Activated T-helper 17 cell treated with anti-CD3 and anti-CD28 coated beads, Interleukin-2, amount 50 U/mL, for 72 hours (primary cell): ENCODE results near the gene SKA2. TPM values are rescaled to one million over a fixed set of nuclear protein-coding genes. Genes with fewer than 3 reads are reported as not detected.
"Not testable (repeated sequence)": the region's sequence is repeated elsewhere in the genome, so short reads cannot be mapped to it uniquely, and the experiment has no call there.

Experiments
- ATAC-seq: fragments of 150-1000 bp; cut with Tn5 transposase; replicated peaks from 2 replicates; pipeline ENCODE4 v1.10.0; 2021; ENCODE audit warnings: mild to moderate bottlenecking, moderate library complexity
- H3K27ac Mint-ChIP-seq: one replicate; pipeline ENCODE4 v1.8.0; 2022; ENCODE audit warnings: mixed read lengths
- H3K27me3 Mint-ChIP-seq: one replicate; pipeline ENCODE4 v1.8.0; 2022; ENCODE audit warnings: mixed read lengths
- H3K36me3 Mint-ChIP-seq: one replicate; pipeline ENCODE4 v1.8.0; 2022; ENCODE audit warnings: low read depth, mild to moderate bottlenecking, mixed read lengths
- H3K4me1 Mint-ChIP-seq: one replicate; pipeline ENCODE4 v1.8.0; 2022; ENCODE audit warnings: mixed read lengths
- H3K4me3 Mint-ChIP-seq: one replicate; pipeline ENCODE4 v1.8.0; 2022; ENCODE audit warnings: mild to moderate bottlenecking, mixed read lengths
- H3K9me3 Mint-ChIP-seq: one replicate; pipeline ENCODE4 v1.8.0; 2022; ENCODE audit warnings: mixed read lengths
- total RNA-seq, 2 donors: library from RNA; stranded (reverse); gene quantifications; one replicate each; pipeline ENCODE4 v1.2.3, GENCODE V29; 2022

Gene SKA2
- total RNA-seq, 2 donors from 2014 or later = 58.3 to 83.9 TPM

DNA sequence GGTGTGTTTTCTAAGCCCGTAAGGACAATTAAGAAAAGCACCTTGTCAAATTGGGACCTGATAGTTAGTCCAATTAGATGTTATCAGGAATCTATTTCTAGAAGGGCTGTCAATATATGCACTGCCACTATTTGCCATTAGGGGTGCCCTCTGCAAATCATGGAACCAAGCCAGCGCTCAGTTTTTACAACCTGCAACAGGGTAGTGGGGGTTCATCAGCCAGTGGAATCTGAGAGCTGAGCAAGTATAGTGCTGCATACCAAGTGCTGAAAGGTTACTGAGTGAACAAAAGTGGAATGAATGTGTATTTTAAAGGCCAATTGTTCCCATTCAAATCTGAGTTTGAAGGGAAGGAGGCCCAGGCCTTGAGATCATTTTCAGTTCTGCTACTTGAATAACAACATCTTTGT lies 11.0 kb upstream of the SKA2 start:
- H3K27me3 Mint-ChIP-seq = no peaks in the 10 kb centered on the region
- peak; percentile 65 for ATAC-seq
- peaks cover 6% of the 10 kb centered on the region for H3K36me3 Mint-ChIP-seq
- no peaks in the 10 kb centered on the region for H3K9me3 Mint-ChIP-seq
- no peak overlapping the region for H3K27ac Mint-ChIP-seq
- H3K4me3 Mint-ChIP-seq = no peak overlapping the region
- peaks cover 4% of the 10 kb centered on the region for H3K4me1 Mint-ChIP-seq

DNA sequence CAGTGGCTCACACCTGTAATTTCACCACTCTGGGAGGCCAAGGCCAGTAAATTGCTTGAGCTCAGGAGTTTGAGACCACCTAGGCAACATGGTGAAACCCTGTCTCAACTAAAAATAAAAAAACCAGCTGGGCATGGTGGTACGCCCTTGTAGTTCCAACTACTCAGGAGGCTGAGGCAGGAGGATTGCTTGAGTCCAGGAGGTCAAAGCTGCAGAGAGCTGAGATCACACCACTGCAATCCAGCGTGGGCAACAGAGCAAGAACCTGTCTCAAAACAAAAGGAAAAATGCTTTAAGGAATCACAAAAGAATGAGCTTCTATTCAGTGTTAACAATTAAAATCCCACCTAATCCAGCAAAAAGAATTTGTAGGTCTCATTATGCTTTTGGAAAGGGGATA lies 6.5 kb upstream of the SKA2 start:
- ATAC-seq = no peak
- Mint-ChIP-seq H3K9me3 (no peaks in the 10 kb centered on the region), H3K4me1 (peaks cover 6% of the 10 kb centered on the region), H3K4me3 (no peak overlapping the region), H3K27me3 (no peaks in the 10 kb centered on the region), H3K36me3 (no peaks in the 10 kb centered on the region), H3K27ac (no peak overlapping the region)

DNA sequence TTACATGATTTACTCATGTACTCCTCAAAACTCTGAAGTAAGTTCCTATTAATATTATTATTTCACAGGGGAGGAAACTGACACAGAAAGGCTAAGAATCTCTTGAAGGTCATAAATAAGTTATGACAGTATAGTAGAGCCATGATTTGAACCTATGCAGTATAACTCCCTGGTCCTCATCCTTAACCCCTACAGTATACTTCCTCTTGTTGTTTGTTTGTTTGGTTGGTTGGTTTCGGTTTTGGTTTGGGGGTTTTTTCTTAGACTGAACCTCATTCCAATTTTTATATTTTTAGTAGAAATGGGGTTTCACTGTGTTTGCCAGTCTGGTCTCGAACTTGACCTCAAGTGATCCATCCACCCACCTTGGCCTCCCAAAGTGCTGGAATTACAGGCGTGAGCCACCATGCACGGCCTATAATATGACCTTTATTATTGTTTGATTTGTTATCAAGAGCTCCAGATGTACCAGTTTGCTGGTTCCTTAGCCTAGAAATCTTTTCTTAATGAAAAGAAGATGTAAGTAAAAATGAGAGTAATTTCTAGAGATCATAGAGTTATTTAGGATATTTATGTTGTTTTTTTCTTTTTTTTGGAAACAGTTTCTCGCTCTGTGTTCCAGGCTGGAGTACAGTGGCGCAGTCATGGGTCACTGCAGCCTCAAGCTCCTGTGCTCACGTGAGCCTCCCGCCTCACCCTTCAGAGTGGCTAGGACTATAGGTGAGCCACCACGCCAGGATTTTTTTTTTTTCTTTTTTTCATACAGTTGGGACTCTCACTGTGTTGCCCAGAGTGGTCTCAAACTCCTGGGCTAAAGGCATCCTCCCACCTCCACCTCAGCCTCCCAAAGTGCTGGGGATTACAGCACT lies 5.4 kb upstream of the SKA2 start:
- no peak for ATAC-seq
- peaks cover 6% of the 10 kb centered on the region for H3K4me1 Mint-ChIP-seq
- H3K4me3 Mint-ChIP-seq = peak overlapping the region; percentile 13
- H3K36me3 Mint-ChIP-seq = no peaks in the 10 kb centered on the region
- H3K27ac Mint-ChIP-seq = no peak overlapping the region
- H3K9me3 Mint-ChIP-seq = no peaks in the 10 kb centered on the region
- no peaks in the 10 kb centered on the region for H3K27me3 Mint-ChIP-seq

DNA sequence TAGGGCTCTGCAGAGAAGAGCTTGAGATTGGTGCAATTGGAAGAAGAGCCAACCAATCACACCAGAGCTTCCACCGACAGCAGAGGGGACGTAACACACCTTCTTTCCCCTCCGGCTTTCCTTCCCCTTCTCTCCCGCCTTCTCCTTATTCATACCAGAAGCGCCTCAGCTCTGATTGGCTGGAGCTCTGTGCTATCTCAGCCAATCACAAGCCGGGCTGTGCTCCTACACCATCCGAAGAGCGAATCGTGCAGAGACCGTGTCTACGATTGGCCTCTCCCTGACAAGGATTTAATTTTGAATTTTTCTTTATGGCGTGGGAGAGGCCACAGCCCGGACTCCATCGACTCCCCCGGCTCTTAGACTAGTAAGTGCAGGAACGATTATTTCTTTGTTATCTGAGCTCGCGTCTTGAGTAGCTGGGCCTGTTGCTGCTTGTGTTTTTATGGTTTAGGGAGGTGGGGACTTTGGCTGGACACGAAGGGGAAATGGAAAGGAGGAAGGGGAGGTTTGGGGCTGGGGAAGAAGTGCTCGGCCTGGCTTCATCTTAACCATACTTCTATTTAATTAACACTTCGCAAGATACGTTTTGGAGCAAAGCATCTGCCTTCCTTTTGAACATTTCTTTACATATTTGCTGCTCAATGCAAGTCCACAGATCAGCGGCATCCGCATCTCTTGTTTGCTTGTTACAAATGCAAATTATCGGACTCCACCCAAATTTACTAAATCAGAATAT lies 622 bp upstream of the SKA2 start, which contains the start of gene PRR11:
TSS of gene PRR11 (plus strand) at position 308 of the 739 bp plus-strand sequence. CDS start 14,007 bp downstream, outside the sequence.
- Mint-ChIP-seq H3K27ac (no peak within 1 kb of the TSS), H3K9me3 (no peaks in the 10 kb centered on the region), H3K36me3 (no peaks in the 10 kb centered on the region), H3K4me1 (peaks cover 25% of the 10 kb centered on the region), H3K4me3 (no peak within 1 kb of the TSS), H3K27me3 (no peaks in the 10 kb centered on the region)
- ATAC-seq = peak; percentile 91

DNA sequence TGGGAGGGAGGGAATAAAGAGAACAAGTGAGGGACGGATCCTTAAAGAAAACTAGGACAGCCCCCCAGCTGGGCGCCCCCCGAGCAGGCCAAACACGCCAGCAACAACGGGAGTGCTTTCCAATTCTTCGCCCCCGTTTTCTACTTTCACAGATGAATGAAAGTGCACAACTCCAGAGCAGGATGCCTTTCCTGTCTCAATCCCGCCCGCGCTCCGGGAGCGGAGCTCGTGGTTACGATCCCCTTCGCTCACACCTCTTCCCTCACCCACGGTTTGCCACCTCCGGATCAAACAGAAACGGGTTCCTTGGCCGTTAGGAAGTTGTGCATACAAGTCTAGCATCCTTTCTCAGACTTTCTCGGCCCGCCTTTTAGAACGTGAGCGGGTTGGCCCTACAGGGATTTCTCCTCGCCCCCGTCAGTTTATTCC lies 680 bp downstream of the SKA2 start:
- Mint-ChIP-seq H3K27ac (no peak overlapping the region), H3K36me3 (no peaks in the 10 kb centered on the region), H3K9me3 (no peaks in the 10 kb centered on the region), H3K27me3 (no peaks in the 10 kb centered on the region), H3K4me3 (no peak overlapping the region), H3K4me1 (peaks cover 30% of the 10 kb centered on the region)
- no peak for ATAC-seq

DNA sequence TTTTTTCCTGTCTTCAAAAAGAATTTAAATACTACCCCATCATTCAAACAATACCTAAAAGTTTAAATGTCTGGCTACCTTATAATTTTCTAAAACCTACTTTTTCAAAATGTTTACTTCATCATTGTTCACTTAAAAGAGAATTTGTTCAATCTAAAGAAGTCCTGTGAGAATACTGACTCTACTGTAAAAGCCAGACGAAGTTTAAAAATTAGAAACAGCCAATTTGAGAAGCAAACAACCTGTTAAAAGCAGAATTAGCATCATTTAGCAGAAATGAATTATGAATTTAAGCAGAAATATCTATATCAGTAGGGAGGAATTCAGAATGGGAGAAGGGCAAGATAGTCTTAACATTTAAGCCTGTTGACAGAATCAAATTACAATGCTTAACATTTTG lies 2.1 kb downstream of the SKA2 start:
- no peak for ATAC-seq

DNA sequence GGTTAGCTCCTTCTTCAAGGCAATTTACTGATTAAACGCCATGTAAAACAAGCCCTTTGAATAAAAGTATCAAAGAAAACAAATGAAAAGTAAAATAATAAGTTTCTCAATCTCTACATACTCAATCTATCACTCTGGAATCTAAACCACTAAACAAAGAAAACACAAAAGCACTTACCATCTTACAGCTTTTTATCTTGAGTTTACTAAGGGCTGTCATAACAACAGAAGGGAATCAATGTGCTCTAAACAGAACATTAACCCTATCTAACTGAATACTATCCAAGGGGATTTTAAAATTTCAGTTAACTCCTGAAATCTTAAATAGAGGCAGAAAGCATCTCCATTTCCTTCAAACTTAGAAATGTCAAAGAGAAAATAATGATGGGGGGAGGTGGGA lies 3.4 kb downstream of the SKA2 start:
- H3K4me3 Mint-ChIP-seq = peak overlapping the region; percentile 59
- H3K9me3 Mint-ChIP-seq = no peaks in the 10 kb centered on the region
- H3K27ac Mint-ChIP-seq = no peak overlapping the region
- no peaks in the 10 kb centered on the region for H3K27me3 Mint-ChIP-seq
- peaks cover 25% of the 10 kb centered on the region for H3K4me1 Mint-ChIP-seq
- no peak for ATAC-seq
- no peaks in the 10 kb centered on the region for H3K36me3 Mint-ChIP-seq

More for the DNA sequence above, 2.1 kb downstream of the SKA2 start:
- no peaks in the 10 kb centered on the region for H3K27me3 Mint-ChIP-seq
- no peak overlapping the region for H3K27ac Mint-ChIP-seq
- peaks cover 25% of the 10 kb centered on the region for H3K4me1 Mint-ChIP-seq
- H3K9me3 Mint-ChIP-seq = no peaks in the 10 kb centered on the region
- no peak overlapping the region for H3K4me3 Mint-ChIP-seq
- H3K36me3 Mint-ChIP-seq = no peaks in the 10 kb centered on the region

DNA sequence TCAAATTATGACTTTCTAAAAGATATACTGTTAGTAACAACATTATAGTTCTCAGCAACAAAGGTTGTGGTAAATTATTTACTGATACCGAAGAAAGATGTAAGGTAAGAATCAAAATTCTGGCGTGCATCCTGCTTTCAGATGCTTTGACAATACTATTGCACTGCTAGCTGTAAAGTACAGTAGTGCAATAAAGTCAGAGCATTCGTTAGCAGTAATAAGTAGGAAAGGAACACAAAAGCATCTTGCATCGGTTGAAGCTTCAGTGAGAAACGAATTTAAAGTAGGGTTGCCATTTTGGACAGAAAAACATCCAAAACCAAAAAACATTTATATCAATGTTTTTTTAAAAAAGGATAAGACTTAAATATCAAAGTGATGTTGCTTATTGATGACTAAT lies 4.0 kb downstream of the SKA2 start:
- Mint-ChIP-seq H3K4me3 (peak overlapping the region; percentile 59), H3K27ac (no peak overlapping the region), H3K4me1 (peaks cover 25% of the 10 kb centered on the region), H3K9me3 (no peaks in the 10 kb centered on the region), H3K36me3 (no peaks in the 10 kb centered on the region), H3K27me3 (no peaks in the 10 kb centered on the region)
- ATAC-seq = no peak

DNA sequence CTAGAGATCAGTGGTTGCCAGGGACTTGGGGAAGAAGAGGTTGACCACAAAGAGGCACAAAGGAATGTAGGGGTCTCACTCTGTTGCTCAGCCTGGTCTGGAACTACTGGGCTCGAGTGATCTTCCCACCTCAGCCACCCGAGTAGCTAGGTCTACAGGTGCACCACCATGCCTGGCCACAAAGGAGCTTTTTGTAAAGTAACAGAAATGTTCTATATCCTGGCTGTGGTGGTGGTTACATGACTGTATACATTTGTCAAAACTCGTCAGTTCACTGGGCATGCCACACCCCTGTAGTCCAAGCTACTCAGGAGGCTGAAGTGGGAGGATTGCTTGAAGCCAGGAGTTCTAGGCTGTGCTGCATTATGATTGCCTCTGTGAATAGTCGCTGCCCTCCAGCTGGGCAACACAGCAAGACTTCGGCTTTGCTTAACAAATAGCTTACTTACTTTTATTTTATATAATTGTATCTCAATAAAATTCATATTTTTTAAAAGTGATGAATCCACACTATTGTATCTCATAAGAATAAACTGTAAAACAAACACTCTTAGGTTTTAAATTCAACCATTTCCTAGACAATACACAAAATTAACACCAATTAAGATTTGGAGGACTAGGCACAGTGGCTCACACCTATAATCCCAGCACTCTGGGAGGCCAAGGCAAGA lies 5.0 kb downstream of the SKA2 start:
- H3K27ac Mint-ChIP-seq = no peak overlapping the region
- H3K27me3 Mint-ChIP-seq = no peaks in the 10 kb centered on the region
- H3K36me3 Mint-ChIP-seq = no peaks in the 10 kb centered on the region
- no peaks in the 10 kb centered on the region for H3K9me3 Mint-ChIP-seq
- peaks cover 25% of the 10 kb centered on the region for H3K4me1 Mint-ChIP-seq
- peak; percentile 36 for ATAC-seq
- H3K4me3 Mint-ChIP-seq = peak overlapping the region; percentile 59

DNA sequence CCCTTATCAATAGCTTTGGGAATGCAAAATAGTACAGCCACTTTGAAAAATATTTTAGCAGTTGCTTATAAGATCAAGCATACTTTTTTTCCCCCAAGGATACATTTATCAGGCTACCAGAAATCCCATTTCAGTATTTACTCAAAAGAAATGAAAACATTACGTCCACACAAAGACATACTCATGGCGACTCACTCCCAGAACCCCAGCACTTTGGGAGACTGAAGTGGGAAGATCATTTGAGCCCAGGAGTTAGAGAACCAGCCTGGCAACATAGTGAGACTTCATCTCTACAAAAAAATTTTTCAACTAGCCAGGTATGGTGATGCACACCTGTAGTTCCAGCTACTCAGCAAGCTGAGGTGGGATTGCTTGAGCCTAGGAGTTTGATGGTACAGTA lies 5.9 kb downstream of the SKA2 start:
- H3K4me3 Mint-ChIP-seq = no peak overlapping the region
- H3K4me1 Mint-ChIP-seq = peaks cover 30% of the 10 kb centered on the region
- H3K36me3 Mint-ChIP-seq = peaks cover 8% of the 10 kb centered on the region
- no peak for ATAC-seq
- H3K9me3 Mint-ChIP-seq = no peaks in the 10 kb centered on the region
- H3K27ac Mint-ChIP-seq = no peak overlapping the region
- no peaks in the 10 kb centered on the region for H3K27me3 Mint-ChIP-seq

DNA sequence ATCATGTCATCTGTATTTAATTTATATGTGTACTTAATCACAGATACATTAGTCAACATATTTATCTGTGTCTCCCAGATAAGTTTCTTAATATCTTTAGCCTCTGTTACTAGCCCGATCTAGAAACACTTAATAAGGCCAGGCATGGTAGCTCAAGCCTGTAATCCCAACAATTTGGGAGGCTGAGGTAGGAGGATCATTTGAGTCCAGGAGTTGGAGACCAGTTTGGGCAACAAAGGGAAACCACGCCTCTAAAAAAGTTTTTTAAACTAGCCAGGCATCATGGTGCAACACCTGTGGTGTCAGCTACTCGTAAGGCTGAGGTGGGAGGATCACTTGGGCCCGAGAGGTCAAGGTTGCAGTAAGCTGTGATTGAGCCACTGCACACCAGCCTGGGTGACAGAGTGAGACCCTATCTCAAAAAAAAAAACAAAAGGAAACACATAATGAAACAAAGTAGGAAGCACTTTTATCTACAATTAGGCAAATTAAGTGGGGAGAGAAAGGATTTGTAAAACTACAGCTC lies 9.4 kb downstream of the SKA2 start:
- H3K4me1 Mint-ChIP-seq = peaks cover 10% of the 10 kb centered on the region
- no peak for ATAC-seq
- no peaks in the 10 kb centered on the region for H3K9me3 Mint-ChIP-seq
- no peaks in the 10 kb centered on the region for H3K27me3 Mint-ChIP-seq
- peaks cover 11% of the 10 kb centered on the region for H3K36me3 Mint-ChIP-seq
- H3K4me3 Mint-ChIP-seq = no peak overlapping the region
- H3K27ac Mint-ChIP-seq = no peak overlapping the region

DNA sequence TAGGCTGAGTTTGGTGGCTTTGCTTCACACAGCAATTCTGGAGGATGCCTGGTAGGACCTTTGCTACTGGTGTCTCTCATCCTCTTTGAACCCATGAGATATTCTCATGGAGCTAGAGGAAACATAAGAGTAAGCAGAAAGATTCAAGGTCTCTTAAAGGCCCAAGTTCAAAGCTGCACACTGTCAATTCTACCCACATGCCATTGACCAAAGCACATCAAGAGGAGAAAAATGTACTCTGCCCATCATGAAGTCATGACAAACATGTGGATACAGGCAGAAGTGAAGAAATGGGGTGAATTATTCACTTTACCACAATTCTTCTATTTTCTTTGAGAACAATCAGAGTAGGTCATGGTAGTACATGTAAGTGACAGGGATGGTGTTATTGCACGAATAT lies 13.1 kb downstream of the SKA2 start:
- H3K9me3 Mint-ChIP-seq = no peaks in the 10 kb centered on the region
- no peaks in the 10 kb centered on the region for H3K27me3 Mint-ChIP-seq
- H3K4me1 Mint-ChIP-seq = peaks cover 5% of the 10 kb centered on the region
- H3K36me3 Mint-ChIP-seq = peaks cover 11% of the 10 kb centered on the region
- no peak overlapping the region for H3K4me3 Mint-ChIP-seq
- H3K27ac Mint-ChIP-seq = no peak overlapping the region
- no peak for ATAC-seq

DNA sequence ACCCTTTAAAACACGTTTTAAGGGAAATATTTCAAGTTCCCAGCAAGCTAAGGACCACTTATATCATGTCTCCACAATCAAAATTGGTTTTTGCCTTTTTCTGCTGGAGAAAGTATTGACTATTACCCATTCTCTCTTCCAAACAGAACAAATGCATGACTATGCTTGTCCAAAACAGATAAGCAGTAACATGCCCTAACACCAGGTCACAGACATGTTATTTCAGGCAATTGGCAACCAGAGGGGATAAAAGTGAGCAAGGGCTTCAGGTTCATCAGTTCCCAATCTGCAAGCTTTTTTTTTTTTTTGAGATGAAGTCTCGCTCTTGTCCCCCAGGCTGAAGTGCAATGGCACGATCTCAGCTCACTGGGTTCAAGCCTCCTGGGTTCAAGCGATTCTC lies 15.0 kb downstream of the SKA2 start:
- no peaks in the 10 kb centered on the region for H3K9me3 Mint-ChIP-seq
- no peaks in the 10 kb centered on the region for H3K27me3 Mint-ChIP-seq
- no peak overlapping the region for H3K27ac Mint-ChIP-seq
- no peak for ATAC-seq
- H3K36me3 Mint-ChIP-seq = peaks cover 11% of the 10 kb centered on the region
- H3K4me1 Mint-ChIP-seq = peaks cover 5% of the 10 kb centered on the region
- no peak overlapping the region for H3K4me3 Mint-ChIP-seq

DNA sequence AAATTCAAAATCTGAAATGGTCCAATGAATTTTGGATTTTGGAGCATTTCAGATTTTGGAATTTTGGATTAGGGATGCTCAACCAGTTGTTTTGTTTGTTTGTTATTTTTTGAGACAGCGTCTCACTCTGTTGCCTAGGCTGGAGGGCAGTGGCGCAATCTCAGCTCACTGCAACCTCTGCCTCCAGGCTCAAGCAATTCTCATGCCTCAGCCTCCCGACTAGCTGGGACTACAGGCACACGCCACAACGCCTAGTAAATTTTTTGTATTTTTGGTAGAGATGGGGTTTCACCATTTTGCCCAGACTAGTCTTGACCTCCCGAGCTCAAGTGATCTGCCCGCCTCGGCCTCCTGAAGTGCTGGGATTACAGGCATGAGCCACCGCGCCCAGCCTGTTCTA lies 16.6 kb downstream of the SKA2 start:
- H3K36me3 Mint-ChIP-seq, H3K27me3 Mint-ChIP-seq, H3K4me1 Mint-ChIP-seq, H3K9me3 Mint-ChIP-seq, H3K4me3 Mint-ChIP-seq, ATAC-seq, H3K27ac Mint-ChIP-seq: not testable (repeated sequence)
